NK-92 treated with Interleukin-12 subunit alpha and Interleukin-12 subunit beta, amount 100 ng/mL, for 24 hours (cell line): Measurements from ENCODE around the gene JAK3.

Source experiments
- DNase-seq: peaks from one replicate; lab custom pipeline; 2025; lab: John Stamatoyannopoulos, UW

JAK3 gene

DNA sequence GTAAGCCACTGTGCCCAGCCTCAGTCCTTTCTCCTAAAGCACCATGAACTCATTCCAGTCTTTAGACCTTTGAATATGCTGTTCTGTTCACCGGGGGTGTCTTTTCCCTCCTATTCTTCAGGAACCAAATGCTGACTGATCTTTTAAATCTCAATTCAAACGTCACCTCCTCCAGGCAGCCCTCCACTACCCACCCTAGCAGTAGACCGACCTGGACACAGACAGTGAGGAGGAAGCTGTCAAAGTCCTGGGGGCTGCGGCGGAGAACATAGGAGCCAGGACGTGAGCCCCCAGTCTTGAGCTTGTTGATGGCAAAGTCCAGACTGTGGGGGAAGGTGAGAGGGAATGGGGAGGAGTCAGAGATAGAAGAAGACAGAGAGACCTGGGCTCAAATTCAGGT, 7.8 kb downstream of the JAK3 start:
- no peak for DNase-seq

DNA sequence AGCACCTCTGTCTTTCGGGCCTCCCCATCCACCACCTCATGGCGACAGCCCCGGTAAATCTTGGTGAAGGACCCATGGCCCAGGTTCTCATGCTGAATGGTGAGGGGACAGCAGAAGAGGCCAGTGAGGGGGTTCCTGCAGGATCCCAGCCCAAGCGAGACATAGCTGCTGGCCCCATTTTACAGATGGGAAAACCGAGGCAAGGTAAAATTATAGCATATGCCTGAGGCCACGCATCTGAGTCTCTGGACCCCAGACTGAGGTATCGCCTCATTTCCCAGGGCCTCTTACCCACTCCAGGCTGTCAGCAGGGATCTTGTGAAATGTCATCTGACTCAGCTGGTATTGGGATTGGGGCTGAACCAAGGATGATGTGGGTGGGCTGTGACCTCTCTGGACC, 9.8 kb downstream of the JAK3 start:
- DNase-seq: no peak

DNA sequence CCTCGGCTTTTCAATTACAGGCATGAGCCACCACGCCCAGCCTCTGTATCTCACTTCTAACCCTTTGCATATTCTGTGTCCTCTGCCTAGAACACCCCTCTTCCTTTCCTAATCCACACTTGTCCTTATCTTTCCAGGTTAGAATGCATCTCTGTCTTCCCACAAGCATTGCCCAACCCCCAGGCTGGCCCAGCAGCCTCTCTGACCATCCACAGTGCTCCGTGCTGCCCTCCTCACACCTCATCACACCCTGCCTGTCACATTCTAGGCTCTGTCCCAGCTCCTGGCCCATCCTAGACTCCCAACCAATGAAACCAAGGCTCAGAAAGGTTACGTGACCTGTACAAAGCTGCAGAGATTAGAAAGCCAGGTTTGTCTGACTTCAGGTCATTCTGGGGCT, 11.3 kb downstream of the JAK3 start:
- DNase-seq: no peak

DNA sequence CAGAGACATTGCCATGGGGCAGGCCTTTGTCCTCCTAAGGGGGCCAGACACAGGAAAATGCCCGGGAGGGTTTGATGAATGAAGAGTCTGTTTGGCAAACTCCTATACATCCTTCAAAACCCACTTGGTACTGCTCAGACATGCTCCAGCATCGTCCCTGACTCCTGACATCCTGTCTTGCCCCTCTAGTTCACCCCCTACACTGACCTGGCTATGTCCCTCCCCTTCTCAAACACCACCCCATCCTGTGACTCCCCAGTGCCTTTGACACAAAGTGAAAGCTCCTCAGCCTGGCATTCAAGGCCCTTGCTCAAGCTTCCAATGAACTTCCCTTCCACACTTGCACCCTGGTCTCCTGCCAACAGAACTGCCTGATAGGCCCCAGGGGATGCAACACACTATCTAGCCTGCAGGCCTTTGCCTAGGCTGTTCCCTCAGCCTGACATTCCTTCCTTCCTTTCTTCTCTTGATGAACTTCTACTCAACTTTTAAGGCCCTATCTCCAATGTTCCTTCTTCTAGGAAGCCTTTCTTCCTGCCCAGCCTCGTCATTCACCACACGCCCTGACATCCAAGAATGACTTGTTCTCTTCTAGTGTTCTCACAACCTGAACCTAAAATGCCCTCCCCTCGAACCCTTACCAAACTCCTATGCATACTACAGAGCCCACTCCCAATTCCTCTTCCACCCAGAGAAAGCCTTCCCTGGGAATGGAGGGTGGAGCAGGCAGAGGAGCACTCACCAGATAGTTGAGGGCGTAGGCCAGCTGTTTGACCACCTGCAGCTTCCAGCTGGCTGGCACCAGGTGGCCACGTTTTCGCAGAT, 12.4 kb downstream of the JAK3 start:
- no peak for DNase-seq

DNA sequence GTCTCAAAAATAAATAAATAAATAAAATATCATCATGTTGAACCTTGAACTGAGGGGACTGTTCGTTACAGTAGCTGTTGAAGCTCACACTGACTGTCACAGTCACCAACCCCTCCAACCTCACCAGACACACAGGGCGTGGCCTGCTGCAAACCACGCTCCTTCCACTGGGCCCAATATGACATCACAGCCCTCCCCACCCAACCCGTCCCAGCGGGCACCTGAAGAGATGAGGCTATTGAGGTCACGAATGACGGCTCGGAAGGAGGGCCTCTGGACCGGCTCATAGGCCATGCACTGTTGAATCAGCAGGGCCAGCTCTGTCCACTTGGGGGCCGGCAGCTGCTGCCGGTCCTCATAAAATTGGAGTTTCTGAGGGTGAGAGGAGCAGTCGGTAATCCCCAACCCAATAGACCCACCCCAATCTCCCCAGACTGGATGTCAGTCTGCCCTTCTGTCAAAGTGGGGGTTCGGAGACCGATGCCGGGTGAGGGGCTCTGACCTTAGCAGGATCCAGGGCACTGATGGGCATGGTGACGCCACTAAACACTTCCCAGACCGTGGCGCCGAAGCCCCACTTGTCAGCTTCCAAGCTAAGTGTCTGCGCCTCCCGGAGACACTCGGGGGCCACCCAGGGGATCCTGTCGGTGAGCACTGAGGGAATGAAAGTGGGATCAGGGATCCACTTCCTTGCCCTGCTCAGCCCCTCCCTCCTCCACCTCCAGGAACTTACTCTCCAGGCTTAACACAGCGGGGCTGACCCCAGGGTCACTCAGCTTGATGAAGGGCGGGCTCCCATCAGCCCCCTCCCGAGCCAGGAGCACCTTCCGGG, 13.2 kb downstream of the JAK3 start:
- DNase-seq: no peak

DNA sequence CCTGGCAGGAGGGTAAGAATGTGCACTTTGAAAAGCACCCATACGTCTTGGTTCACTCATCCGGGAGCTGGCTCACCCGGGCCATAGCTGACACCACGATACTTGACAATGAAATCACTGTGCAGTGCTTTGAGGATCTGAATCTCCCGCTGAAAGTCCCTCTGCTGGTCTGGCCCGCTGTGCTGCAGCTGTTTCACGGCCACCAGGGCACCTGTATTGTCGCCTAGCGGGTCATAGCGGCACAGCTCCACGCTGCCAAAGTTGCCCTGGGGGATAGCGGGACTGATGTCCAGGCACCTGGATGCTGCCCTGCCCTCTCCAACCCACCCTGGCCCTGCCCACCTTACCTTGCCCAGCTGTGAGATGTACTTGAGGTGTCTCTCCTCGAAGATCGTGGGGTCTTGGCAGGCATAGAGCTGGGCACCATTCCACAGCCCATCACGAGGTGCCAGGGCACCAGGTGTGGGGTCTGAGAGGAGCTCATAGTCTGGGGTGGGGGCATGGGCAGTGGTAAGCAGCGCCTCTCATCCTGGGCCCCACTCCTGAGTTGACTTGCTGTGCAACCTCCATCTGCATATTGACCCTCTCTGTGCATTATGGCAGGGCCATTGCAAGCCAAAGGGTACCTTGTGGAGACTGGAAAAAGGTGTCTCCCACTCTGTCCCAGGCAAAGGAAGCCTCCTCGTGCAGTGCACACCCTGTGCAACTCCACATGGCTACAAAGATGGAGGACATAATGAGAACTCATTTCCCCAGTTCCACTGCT, 15.2 kb downstream of the JAK3 start:
- DNase-seq: no peak

- DNase-seq: no peak
Observed at GRCh38 chr19:17831419-17831888, 16.3 kb downstream of the JAK3 start.

- no peak for DNase-seq
Observed at GRCh38 chr19:17830567-17831418, 17.0 kb downstream of the JAK3 start.

- no peak for DNase-seq
Observed at GRCh38 chr19:17829855-17830566, 17.8 kb downstream of the JAK3 start.

DNA sequence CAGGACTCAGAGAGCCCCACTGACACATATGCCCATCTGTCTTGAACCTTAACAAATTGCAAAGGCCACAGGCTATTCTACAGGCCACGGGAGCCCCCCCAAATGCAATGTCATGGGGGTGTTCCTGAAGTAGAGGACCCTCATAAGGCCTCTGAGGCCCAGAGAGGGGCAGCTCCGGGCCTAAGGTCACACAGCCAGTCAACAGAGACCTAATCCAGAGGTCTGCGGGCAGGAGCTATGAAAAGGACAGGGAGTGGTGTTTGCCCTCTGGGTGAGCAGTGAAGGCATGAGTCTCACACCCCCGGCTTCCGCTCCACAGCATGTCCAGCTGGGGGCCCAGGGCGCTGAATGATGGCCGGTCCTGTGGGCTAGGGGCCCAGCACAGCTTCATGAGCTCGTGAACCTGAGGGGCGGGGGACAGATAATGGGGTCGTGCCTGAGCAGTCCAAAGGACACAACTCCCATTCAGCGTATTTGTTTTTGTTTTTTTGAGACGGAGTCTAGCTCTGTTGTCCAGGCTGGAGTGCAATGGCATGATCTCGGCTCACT, 21.2 kb downstream of the JAK3 start:
- no peak for DNase-seq

DNA sequence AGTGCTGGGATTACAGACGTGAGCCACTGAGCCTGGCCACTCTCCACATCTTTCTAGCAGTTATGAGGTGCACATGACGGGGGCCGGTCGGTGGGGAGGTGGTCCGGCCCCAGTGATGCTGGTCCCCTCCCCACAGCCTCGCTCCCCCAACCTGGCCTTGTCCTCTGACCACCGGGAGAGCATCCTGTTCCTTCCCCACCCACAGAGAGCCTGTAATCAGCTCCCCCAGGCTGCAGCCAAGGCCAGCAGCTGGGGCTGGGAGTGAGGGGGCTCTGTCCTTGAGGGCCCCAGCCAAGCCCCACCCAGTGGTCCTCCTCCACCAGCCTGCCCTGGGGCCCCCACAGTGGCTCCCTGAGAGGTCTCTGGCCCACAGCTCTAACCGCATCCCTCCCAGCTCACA, 23.4 kb downstream of the JAK3 start:
- no peak for DNase-seq

DNA sequence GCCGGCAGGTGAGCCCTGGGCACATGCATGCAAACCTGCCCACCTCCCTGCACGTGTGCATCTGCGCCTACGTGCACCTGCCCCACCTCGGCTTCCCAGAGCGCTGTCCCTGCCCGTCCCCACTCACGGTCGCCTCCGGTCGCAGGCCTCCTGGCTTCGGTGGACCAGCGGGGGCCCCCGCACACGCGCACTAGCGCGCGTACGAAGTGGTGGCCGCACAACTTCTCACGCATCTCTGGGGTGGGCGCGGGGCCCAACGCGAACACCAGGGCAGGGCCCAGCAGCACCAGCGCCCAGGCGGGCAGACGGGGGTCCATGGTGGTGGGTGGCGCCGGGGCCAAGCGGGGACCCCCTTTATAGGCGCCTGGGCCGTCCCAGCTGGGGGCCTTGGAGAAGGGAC, 26.6 kb downstream of the JAK3 start, which contains the start of gene INSL3:
Gene INSL3 (minus strand): TSS at position 330 of the 400 bp plus-strand sequence. CDS start 13 bp downstream, at position 317.
- DNase-seq: no peak

DNA sequence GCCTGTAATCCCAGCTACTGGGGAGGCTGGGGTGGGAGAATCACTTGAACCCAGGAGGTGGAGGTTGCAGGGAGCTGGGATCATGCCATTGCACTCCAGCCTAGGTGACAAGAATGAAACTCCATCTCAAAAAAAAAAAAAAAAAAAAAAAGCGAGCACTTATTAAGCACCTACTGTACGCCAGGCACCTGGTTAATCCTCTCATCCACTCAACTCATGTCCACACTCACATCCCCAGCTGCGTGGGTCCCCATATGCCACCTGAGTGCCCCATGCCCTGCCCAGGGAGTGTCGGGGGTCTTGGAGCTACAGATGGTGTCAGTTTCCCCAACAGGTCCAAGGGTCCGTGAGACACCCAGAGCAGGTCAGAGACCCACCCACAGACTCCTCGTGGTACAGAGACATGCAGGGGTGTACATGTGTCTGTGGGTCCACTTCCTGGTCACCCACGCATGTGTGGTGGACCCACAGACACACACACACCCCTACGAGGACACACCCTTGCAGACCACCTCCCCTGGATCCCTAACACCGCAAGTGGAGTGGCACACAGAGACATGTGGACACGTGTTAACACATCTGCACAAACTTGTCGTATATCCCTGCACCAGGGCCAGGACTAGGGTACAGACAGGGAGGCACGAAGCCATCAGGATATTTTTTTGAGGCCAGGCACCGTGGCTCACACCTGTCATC, 30.0 kb downstream of the JAK3 start:
- no peak for DNase-seq

DNA sequence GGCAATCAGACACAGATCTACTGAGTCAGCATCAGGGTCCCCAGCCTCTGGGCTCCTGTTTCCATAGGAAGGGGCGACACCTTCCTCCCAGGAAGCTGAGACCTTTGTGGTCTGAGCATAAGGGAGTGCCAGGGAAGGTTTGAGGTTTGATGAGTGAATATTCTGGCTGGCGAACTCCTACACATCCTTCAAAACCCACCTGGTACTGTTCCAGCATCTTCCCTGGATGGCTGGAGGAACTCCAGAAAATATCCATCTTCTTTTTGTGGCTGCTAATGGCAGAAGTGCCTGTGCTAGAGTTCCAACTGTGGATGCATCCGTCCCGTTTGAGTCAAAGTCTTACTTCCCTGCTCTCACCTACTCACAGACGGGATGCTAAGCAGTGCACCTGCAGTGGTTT, 35.7 kb downstream of the JAK3 start:
- no peak for DNase-seq

GRCh38 chr19:17811681-17812080, 36.1 kb downstream of the JAK3 start:
- DNase-seq: no peak

DNA sequence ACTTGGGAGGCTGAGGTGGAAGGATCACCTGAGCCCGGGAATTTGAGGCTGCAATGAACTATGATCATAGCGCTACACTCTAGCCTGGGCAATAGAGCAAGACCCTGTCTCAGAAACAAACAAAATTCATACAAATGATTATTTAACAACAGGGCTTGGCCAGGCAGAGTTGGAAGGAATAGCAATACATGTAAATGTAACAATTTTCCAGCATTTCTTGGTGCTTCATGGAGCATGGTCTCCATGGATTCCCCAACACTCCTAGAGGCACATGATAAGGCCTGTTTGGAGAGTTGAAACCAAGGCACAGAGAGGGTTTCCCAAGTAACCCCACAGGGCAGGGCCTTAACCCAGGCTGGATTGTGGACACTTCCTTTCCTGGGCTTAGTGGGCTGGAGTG, 36.7 kb downstream of the JAK3 start:
- DNase-seq: no peak

GRCh38 chr19:17807731-17808316, 40.0 kb downstream of the JAK3 start:
- DNase-seq: no peak

- no peak for DNase-seq
Observed at GRCh38 chr19:17806945-17807344, 40.8 kb downstream of the JAK3 start.

- no peak for DNase-seq
Observed at GRCh38 chr19:17805427-17805826, 42.4 kb downstream of the JAK3 start.
